Activated CD8-positive, alpha-beta memory T cell treated with anti-CD3 and anti-CD28 coated beads, Interleukin-2, amount 50 U/mL, for 48 hours (primary cell): ENCODE data around the gene TMEM72.

Experiments
- DNase-seq: peaks from one replicate; pipeline ENCODE4 v3.0.0-alpha.2; 2020

TMEM72 gene

DNA sequence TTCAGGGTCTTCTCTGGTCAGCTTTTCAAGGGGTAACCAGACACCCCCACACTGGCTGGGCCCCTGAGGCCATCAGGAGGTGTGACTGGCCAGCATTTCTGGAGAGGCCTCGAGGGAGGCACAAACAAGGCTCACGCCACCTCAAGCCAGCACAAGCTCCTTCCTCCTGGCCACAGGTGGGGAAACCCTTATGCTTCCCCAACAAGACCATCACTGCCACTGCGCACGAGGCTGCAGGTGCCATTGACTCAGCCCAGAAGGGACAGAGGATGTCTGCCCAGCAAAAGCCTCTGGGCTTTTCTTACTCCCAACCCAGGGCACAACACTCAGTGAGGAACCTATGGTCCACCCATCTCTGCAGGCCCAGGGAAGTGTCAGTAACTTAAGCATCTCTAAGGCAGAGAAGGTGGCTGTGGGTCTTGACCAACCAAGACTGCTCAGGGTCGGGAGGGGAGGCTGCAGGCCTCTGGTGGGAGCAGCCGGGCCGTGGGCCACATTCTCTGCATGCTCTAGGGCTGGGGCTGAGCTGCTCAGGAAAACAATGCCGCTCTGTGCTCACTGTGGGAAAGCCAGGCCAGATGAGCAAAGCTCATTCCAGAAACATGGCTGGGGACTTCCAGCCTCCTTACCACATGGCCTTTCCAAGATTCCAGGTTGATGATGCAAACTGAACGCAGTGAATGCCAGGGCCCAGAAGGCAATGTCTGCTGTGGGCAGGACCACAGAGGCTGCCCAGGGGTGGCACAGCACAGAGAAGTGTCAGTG lies 24.2 kb downstream of the TMEM72 start:
- DNase-seq: no peak

DNA sequence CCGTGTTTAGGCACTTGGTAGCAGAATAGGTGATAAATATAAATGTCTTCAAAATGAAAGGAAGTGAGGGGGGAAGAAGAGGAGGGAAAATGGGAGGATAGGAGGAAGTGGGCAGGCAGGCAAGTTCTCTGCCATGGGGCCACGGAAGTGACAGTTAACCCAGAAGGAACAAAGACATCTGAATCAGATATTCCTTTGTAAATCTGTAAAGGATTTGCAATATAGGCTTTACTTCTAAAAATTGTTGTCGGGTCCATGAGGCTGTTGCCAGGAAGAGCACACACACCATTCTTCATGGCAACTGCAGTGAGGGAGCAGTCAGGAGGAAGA lies 24.8 kb downstream of the TMEM72 start:
- DNase-seq: no peak

DNA sequence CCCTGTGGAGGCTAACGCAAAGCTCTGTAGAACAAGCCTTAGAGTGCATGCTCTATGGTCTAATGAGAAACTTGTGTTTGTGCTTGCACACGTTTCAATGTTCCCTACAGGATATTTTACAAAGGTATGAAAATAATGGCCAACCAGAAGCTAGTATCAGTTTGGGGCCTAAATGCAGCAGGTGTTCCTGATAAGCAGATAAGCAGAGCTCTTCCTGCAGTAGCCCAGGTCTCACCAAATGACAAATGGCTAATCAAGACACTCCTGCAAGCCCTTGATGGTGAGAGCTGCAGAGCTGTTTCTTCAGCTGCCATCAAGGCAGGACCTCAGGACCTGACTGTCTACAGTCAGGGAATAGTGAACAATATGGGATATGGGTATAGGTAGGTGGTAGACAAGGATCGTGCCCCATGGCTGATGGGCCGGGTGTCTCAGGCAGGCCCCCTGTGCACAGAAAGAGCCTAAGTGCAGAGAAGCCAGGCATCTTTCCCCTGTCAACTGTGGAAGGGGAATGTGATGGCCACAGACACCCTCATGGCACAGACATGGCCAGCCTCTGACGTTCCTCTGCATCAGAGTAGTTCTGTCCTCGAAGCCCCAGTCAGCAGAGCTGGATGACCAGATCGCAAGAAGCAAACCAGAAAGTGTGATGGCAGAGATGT lies 25.3 kb downstream of the TMEM72 start:
- DNase-seq: no peak

DNA sequence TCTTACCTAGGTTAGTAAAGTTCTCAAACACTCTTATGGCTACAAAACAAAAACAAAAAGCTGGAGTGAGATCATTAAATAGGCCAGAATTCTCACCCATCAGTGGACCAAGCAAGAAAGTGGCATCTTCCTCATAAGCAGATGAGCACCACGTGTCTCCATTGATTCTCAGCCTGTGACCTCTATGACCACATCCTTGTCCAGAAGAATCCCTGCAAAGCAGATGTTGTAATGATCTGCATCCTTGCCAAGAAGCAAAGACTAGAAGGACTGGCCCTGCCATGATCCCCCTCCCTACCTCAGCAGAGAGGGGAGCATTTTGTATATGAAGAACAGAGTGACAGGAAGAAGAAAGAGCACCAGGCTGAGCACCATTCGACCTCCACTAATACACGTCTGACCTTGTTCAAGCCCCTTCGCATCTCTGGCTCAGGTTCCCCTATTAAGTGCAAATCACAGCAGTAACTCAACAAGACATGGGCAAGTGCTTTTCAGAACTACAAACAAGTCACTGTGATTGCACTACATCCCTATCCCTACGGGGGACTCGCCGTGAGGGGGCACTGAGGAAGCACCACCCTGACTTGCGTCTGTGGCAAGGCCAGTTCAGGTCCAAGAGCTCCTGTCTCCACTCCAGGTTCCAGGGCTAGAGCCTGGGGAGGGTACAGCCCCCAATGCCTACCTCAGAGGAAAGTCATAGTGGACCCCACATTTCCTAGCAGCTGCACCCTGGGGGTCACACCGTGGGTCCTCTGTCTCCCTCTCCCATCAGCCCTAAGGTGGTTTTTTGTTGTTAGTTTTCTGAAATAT lies 26.3 kb downstream of the TMEM72 start:
- DNase-seq: no peak

DNA sequence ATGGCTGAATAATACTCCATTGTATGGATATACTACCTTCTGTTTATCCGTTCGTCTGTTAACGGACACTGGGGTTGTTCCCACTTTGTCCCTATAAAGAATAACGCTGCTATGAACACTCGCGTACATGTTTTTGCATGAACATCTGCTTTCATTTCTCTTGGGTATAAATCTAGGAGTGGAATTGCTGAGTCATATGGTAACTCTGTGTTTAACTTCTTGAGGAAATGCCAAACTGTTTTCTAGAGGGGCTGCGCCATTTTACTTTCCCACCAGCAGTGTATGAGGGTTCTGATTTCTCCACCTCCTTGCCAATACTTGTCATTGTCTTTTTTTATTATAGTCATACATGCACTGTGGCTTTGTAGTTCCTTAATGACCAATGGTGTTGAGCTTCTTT lies 27.8 kb downstream of the TMEM72 start:
- no peak for DNase-seq

DNA sequence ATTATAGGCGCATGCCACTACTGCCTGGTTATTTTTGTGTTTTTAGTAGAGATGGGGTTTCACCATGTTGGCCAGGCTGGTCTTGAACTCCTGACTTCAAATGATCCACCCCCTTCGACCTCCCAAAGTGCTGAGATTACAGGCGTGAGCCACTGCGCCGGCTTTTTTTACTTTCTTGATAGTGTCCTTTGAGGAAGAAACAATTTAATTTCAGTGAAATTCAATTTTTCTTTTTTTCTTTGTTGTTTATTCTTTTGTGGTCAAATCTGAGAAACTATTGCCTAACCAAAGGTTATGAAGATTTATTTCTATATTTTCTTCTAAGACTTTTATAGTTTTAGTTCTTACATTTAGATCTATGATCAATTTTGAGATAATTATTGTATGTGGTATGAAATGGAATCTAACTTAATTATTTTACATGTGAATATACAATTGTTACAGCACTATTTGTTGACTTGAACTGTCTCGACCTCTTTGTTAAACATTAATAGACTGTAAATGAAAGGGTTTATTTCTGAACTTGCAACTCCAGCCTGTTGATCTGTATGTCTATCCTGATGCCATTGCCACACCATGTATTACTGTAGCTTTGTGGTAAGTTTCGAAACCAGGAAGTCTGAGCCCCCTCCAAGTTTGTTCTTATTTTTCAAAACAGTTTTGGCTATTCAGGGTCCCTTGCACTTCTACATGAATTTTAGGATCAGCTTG lies 28.7 kb downstream of the TMEM72 start:
- DNase-seq: no peak

DNA sequence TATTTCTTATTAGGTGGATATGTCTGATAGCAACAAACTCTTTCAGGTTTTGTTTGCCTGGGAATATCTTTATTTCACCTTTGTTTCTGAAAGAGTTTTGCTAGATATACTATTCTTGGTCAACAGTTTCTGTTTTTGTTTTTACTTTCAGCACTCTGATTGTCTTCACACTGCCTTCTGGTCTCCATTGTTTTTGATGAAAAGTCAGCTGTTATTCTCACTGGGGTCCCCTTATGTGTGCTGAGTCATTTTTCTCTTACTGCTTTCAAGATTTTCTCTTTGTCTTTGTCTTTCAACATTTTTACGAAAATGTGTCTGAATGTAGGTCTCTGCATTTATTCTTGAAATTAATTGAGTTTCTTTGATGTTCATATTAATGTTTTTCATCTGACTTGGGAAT lies 33.2 kb downstream of the TMEM72 start:
- DNase-seq: no peak

DNA sequence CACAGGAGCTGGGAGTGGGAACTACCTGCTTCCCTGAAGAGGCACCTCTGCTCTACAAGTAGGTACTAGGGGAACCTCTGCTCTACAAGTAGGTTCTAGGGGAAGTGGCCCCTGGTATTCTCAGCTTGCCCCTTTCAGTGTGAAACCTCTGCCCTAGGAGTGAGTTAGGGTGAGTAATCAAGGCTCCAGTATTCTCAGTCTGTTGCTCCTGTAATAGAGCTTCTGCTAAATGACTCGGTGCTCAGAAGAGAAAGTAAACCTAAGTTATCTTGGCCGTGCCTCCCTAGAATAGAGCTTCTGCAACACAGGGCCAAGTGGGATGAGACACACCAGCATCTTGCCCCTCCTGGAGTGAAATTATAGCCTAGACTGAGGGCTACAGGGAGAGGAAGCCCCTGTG lies 35.1 kb downstream of the TMEM72 start:
- no peak for DNase-seq

DNA sequence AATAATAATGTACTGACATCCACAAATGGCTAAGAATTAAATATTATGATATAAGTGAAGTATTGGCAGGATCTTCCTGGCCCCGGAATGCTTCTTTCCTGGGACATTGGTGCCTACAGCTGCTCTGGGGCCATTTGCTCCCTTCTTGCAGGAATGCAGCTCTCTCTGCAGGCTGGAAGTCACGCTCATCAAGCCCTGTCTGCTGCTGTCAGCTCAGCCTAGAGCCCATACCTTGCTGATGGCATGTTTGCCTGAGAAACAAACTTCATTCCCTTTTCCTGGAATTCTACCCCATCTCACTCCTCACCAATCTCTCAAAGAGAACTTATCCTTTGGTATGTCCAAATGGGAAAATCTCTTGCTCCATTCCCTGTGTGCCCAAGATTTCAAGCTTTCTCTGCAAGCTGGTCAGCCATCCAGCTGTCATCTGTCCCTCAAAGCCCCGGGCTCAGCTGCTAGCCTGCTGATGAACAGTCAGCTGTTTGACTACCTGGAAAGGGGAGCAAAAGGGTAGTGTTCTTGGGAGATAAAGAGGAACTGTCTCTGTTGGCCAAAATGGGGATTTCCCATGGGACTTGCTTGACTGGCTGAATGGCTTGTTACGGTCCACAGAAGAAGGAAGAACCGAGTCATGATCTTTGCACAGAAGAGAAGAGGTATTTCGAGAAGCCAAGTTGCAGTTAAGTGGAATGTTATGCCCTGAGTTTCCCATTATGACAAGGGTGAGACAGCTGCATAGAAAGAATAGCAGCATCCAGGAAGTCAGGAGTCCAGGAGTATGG lies 36.4 kb downstream of the TMEM72 start:
- no peak for DNase-seq

DNA sequence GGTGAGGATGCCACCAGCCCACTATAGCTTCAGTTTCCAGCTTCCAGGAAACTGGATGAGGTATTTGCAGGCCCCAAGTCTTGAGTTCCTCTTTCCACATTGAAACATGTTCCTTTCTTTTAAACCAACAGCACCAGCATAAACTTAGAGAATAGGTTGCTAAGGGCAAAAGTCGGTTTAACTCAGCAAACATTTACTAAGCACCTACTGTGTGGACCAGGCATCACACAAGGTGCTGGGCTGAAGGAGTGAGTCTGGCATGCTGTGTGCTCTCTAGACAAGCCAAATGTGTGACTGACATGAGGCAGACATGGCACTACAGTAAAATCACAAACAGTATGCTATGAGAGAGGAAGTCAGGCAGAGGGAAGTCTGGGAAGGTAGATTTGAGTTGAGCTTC lies 37.5 kb downstream of the TMEM72 start:
- DNase-seq: no peak

DNA sequence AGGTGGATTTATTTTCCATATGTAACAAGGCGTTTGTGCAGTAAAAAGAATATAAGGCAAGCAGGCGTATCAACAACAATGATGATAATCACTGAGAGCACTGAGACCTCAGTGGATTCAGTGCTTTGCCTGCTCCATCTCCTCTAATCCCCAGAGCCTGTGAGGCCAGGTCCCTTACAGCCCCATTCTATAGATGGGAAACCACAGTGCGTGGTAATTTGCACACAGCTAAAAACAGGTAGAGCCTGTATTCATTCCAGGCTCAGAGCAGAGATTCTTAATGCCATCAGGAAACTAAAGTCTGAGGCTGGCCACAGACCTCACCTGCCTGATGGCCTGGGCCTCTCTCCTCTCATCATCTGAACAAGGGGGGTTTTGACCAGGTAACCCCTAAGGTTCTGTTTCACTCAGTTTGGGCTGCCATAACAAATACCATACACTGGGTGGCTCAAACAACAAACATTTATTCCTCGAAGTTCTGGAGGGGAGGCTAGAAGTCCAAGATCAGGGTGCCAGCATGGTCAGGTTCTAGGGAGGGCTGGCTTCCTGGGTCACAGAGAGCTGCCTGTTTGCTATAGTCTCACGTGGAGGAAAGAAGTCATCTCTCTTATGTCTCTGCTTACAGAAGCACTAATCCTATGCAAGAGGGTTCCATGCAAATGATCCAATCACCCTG lies 38.1 kb downstream of the TMEM72 start:
- DNase-seq: no peak

DNA sequence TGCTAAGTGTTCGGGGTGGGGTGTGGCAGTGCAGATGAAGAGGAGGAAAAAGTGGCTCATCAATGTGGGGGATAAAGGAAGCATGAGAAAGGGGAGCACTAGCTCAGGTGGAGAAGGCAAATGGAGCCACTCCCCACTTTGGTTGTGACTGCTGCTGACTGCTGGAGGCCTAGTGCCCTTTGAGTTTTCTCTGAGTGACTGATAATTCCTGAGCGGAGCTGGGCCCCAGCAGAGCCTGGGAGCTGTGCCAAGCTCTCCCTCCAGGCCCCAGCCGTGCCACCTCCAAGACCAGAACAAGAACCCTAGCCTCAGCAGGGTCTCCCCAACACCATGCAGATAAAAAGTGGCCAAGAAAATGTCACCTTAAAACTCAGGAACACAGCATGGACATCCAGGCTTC lies 38.8 kb downstream of the TMEM72 start:
- no peak for DNase-seq

DNA sequence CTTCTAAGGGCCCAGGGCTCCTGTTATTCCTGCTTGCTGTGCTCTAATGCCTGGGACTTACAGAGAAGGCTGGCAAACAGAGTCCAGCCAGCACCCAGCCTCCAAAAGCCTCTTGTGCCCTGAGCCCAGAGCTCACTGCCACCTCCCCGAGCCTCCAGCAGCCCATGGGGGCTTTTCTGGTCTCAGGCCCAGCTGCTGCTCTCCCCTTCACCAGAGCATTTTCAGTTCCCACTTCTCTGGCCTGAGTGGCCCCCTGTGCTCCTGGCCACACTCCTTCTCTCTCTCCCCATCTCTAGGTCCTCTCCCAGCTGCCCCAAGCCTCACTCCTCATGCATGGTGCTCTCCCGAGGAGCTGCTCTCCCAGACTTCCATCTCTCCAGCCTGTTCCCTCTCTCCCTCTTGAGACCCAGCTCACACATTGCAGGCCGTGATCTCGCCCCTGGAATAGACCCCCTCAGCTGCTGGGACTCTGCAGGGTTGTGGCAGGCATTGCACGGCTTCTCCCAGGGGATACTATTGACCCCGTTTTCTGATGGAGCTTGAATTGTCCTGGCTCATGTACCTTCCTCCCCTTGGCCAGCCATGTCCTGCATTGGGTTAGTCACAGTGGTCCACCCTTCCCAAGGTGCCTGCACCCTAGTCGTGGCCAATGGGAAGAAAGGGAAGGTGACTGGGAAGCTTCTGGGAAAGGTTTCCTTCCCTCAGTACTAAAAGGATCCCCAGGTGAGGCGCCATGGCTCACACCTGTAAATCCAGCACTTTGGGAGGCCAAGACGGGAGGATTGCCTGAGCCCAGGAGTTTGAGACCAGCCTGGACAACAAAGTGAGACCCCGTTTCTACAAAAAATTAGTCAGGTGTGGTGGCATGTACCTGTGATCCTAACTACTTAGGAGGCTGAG lies 39.4 kb downstream of the TMEM72 start:
- DNase-seq: no peak

DNA sequence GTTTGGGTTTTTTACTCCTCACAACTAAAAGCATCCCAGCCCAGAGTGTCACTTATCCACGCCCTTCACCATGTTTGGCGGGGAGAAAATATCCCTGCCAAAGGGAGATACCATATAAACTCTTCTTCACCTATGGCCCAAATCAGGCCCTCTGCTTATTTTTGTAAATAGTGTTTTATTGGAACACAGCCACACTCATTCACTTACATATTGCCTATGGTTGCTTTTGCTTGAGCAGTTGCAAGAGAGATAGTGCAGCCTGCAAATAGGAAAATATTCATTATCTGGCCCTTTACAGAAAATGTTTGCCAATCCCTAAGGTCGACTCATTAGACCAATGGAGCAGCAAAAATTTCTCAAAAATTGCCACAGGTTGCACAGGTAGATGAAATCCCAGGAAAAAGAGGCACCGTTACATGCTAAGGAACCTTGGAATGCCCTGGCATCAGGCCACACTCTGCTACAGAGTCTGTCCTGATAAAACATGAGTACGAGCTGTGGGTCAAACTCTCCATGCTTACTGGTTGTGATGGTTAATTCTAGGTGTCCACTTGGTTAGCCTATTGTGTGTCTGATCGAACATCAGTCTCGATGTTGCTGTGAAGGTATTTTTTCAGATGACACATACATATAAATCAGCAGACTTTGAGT lies 40.6 kb downstream of the TMEM72 start:
- DNase-seq: no peak

DNA sequence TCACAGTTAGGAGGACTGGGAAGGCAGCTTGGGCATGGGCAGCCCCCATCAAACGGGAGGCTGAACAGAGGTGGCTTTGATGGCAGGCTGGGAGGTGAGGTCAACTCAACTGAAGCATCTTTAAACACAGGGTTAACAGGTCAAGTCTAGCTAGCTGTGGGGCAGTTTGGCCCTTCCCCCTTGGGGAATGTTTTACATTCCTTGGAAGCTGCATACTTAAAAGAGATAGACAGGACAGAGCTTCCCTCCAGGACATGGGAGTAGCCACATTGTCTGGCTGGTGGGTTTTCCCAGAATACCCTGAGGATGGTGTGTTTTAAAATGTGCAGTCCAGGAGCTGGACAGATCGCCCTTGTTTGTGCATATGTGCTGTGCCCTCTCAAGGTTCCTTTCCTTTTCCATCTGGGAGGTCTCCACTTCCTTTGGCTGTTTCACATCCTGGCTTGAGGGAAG lies 41.7 kb downstream of the TMEM72 start:
- no peak for DNase-seq

DNA sequence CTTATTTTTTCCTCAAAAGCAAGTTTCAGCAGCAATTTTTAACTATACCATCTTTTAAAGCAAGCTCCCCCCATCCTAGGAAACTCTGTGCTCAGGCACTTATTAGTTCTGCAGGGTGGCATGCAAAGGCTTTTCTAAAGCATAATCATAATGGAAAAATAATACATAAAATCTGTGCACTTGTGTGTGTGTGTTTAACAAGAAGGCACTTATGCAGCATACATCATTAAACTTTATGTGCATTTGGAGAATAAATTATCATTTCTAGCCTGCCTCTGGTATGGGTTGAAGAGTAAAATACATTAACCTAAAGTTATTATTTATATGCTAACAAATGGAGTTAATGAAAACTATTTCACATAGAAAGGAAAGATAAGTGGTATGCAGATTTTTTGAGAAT lies 42.9 kb downstream of the TMEM72 start:
- no peak for DNase-seq

DNA sequence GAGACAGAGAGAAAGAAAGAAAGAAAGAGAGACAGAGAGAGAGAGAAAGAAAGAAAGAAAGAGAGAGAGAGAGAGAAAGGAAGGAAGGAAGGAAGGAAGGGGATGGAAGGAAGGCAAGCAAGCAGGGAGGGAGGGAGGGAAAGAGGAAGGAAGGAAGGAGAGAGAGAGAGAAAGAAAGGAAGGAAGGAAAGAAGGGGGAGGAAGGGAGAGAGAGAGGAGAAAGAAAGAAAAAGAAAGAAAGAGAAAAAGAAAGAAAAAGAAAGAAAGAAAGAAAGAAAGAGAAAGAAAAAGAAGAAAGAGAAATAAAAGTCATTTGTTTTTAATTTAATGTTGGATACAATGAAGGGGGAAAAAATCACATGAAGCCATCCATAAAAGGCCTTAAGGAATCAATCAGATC lies 43.8 kb downstream of the TMEM72 start:
- DNase-seq: no peak

DNA sequence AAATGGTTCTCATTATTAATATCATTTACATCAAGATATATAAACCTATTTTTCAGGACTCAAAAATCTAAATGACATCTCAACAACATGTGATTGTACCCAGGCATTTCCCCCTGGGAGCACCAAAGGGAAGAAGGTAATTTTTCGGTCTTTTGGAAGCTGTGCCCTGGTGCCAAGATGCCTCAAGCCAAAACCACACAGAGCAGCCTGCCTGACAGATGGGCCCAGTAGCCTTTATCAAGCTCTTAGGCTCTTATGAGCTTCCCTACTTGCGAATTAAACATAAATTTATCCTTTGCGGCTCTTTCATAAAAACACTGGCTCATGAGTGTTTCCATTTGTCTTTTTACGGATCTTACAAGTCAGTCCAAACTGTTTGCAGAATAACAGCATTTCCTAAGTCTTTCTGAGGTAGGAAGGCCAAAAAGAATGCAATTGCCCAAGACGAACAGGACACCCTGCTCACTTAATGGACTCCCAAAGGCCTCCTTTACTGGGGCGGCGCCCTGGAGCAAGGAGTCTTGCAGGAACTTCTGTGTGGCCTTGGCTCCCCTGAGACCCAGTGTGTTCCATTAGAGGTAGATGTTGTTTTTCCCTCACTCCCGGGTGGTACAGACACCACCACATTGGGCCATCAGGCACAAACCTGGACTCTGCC lies 44.4 kb downstream of the TMEM72 start:
- DNase-seq: no peak

DNA sequence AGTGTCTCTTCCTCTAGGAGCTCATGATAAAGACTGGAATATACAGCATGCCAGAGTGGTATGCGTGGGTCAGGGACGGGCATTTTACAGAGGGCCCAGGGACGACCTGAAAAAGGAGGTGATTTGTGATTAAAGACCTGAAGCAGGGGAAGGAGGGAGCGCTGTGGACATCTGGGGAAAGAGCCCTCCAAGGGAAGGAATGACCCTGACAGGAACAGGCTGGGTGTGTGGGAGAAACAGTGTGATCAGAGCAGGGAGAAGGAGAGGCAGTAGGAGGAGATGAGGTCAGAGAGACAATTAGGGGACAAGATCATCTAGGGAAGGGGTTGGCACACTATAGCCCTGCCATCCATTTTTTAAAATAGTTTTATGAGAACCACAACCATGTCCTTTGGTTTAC lies 45.1 kb downstream of the TMEM72 start:
- DNase-seq: no peak
